Measurements from ENCODE around the gene SAMD4A. TPM values are rescaled to one million over a fixed set of nuclear protein-coding genes. Genes with fewer than 3 reads are reported as not detected.

The SAMD4A gene
- total RNA-seq, 2 experiments from 2014 or later = 1.0 to 1.2 TPM

DNA sequence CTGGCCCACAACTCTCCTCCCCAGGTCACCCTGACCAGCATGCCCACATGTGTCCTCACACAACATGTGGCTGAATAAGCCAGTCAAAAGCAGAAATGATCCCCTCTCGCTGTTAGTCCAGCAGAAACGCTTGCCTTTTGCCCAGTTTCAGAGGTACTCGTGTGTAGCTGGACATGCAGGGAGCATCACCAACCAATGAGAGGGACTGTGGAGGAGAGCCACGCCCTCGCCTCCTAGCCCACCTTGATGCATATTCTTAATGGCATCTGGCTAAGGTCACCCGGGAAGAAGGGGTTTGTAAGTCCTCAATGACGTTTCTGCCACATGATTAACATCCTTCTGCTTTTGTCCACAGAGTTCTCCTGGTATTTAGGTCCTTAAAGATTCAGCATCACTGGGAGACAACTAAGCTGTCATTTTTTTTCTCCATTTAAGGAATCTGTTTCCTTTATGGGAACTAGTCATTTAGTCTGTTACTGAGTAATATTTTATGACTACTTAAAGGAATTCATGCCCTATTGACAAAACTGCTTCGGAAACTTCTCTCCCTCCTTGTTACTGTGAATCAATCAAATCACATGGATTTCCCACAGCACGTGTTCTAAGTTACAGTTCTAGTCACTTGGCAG, 201.7 kb downstream of the SAMD4A start:
- no peak for DNase-seq
- no peak overlapping the region for H3K27ac Mint-ChIP-seq
- POLR2A ChIA-PET = no interaction called here
- H3K4me3 Mint-ChIP-seq = no peak overlapping the region
- no peaks in the 10 kb centered on the region for H3K36me3 Mint-ChIP-seq (ENCODE audit: low read depth)
- CTCF ChIA-PET = interaction anchor here (2.0 kb wide), 1 partner anchor 204 kb away, joined by 5 read pairs; no protein-coding TSS in a partner anchor
- no peaks in the 10 kb centered on the region for H3K9me3 Mint-ChIP-seq
- H3K27me3 Mint-ChIP-seq = peaks cover 17% of the 10 kb centered on the region
- H3K4me1 Mint-ChIP-seq = peaks cover 17% of the 10 kb centered on the region

DNA sequence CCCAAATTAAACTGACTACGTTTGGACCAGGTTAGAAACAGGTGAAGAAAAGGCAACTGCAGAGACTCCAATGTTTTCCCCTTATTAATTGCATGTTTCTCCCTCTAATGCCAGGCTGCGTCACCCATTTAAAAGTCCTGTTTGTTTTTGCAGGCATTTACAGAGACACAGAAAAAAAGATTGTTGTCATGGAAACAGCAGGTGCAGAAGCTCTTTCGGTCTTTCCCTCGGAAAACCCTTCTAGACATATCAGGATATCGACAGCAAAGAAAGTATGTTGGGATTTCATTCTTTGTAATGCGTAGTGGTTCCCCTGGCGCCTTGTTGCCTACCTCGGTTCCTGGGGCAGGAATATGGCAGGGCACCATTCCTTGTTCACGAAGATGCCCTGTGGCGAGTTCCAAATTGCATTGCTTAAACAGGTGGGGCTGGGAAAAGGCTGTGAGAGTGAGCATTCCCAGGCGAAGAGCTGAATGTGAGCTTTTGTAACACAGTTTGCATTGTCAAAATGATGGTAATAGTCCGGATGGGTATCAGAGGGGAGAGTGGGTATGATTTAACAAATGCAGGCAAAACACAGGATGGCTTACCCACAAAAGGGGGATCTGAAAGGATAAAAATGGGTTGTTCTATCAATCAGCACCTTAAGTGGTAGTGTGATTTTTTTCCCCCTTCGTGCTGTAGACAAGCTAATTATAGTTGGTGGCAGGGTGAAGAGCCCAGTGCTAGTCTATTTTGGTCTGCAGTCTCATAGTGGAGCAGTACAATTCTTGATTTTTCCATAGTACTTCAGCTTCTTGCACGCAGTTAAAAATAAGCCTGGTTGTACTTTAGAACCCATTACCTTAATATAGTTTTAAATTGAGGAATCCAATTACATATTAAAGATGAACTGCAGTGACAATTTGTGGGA, 203.3 kb downstream of the SAMD4A start:
- ChIA-PET CTCF (no interaction called here), POLR2A (no interaction called here)
- Mint-ChIP-seq H3K27me3 (peaks cover 21% of the 10 kb centered on the region), H3K36me3 (ENCODE audit: low read depth) (no peaks in the 10 kb centered on the region), H3K4me3 (no peak overlapping the region), H3K9me3 (no peaks in the 10 kb centered on the region), H3K27ac (no peak overlapping the region), H3K4me1 (peaks cover 23% of the 10 kb centered on the region)
- no peak for DNase-seq

DNA sequence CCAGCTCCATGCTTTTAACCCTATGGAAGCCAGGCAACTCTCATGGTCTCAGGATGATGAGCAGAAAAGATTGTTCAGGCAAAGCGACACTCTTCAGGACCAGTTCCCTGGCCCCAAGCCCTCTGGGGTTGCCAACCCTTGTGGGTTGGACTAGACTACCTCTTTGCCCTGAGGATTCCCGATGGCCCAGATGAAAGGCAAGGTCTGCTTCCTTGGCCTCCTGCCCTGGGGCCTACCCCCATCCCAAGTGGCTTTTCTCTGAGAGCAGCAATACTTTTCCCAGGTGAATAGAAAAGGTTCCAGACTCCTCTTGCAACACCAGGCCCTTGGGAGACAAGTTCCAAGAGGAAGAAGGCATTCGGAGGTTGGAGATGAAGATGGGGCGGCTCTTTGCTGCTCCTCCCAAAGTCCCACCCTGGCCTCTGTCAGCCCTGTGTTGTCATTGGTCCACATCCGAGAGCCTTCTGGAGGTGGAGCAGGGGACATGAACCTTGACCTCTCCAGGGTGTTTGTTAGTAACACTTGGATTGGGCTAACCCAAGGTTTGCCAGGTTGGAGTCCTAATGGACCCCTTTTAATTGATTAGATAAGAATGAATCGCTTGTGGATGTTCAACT, 204.6 kb downstream of the SAMD4A start:
- Mint-ChIP-seq H3K4me3 (no peak overlapping the region), H3K9me3 (no peaks in the 10 kb centered on the region), H3K27ac (no peak overlapping the region), H3K36me3 (ENCODE audit: low read depth) (no peaks in the 10 kb centered on the region), H3K4me1 (peaks cover 28% of the 10 kb centered on the region), H3K27me3 (peaks cover 26% of the 10 kb centered on the region)
- ChIA-PET CTCF (interaction anchor here (0.5 to 6.4 kb wide), 2 partner anchors 71 to 207 kb away, joined by 3 to 238 read pairs; partner anchors contain the start of gene SAMD4A), POLR2A (no interaction called here)
- no peak for DNase-seq

DNA sequence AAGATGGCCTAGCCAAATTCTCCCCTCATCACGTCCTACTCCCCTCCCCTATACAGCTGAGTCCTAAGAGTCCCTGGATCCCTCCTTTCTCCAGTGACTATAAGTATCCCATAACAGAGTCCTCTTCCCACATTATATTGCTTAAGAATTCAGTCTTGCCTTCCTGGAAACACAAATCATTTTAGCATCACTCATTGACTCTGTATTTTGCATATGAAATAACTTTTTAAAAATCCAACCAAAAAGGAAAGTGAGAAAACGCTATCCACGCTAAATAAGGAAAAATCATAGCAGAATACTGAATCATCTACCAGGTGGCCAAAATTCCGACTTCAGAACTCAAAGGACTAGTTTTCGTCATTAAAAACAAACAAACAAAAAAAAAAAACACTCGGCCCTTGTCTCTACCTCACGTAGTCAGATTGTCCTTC, 205.5 kb downstream of the SAMD4A start:
- CTCF ChIA-PET = interaction anchor here (0.6 to 6.4 kb wide), 20 partner anchors 10 to 376 kb away, joined by 3 to 238 read pairs (median 4); partner anchors contain the start of genes CDKN3, CGRRF1, GCH1 and SAMD4A
- Mint-ChIP-seq H3K36me3 (ENCODE audit: low read depth) (no peaks in the 10 kb centered on the region), H3K9me3 (no peaks in the 10 kb centered on the region), H3K27me3 (peaks cover 34% of the 10 kb centered on the region), H3K27ac (peak overlapping the region; percentile 37), H3K4me3 (no peak overlapping the region), H3K4me1 (peaks cover 35% of the 10 kb centered on the region)
- POLR2A ChIA-PET = interaction anchor here (0.6 to 4.9 kb wide), 6 partner anchors 14 to 375 kb away, joined by 3 to 60 read pairs (median 4); partner anchors contain the start of genes CDKN3 and SAMD4A
- no peak for DNase-seq

DNA sequence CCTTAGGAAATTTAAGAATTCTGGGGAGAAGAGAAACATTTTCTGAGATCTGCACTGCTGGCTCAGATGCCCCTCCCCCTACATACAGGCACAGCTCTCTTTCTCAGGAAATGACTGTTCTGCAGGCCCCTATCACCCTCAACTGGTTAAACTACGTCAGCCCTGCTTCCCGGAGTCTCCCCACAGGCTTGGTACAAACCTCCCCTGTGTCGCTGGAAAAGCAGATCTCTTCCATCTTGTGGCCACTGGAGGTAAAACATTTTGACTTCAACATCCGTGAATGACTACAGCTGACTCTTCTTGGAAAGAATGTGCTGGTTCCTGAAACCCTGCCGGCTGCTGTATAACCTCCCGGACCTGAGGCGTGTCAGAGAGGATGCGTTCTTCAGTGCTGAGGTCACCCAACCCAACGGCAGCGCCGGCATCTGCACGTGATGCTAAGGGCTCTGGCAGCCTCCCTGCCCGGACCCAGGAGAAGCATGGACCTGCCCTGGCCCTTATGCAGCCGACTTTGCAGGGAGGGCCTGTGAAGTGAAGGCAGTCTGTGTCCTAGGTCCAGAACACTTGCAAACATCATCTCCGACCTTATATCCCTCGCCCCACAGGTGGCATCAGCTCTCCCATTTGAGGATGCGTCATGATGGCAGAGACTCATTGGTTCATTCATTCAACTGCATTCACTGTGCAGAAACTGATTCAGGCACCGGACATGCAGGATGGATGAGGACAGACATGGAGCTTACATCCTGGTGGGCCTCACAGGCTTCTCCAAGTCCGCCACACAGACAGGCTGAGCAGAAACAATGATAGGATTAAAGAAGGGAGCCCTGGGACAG, 206.5 kb downstream of the SAMD4A start:
- Mint-ChIP-seq H3K4me3 (peak overlapping the region; percentile 49), H3K27me3 (peaks cover 38% of the 10 kb centered on the region), H3K4me1 (peaks cover 37% of the 10 kb centered on the region), H3K9me3 (no peaks in the 10 kb centered on the region), H3K27ac (peak overlapping the region; percentile 67), H3K36me3 (ENCODE audit: low read depth) (no peaks in the 10 kb centered on the region)
- ChIA-PET POLR2A (interaction anchor here (0.6 to 4.9 kb wide), 8 partner anchors 15 to 376 kb away, joined by 3 to 60 read pairs (median 4); partner anchors contain the start of genes CDKN3 and SAMD4A), CTCF (interaction anchor here (0.6 to 6.4 kb wide), 47 partner anchors 9 to 377 kb away, joined by 3 to 238 read pairs (median 4); partner anchors contain the start of genes CDKN3, CGRRF1, GCH1 and SAMD4A)
- DNase-seq = peak; percentile 84

DNA sequence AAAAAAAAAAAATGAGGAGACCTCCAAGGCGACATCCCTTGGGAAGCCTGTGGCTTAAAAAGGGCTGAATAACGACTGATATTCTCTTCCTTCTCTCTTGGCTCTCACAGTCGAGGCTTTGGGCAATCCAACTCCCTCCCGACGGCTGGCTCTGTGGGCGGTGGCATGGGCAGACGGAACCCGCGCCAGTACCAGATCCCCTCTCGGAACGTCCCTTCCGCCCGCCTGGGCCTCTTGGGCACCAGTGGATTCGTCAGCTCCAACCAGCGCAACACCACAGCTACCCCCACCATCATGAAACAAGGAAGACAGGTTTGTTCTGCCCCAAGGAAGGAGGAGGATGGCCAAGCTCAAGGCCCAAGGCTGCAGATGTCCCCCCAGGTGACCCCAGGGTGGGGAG, 207.9 kb downstream of the SAMD4A start:
- H3K36me3 Mint-ChIP-seq (ENCODE audit: low read depth) = no peaks in the 10 kb centered on the region
- H3K27ac Mint-ChIP-seq = no peak overlapping the region
- H3K4me3 Mint-ChIP-seq = no peak overlapping the region
- no peaks in the 10 kb centered on the region for H3K9me3 Mint-ChIP-seq
- peaks cover 34% of the 10 kb centered on the region for H3K27me3 Mint-ChIP-seq
- ChIA-PET CTCF (interaction anchor here (0.6 to 6.4 kb wide), 33 partner anchors 8 to 731 kb away, joined by 3 to 238 read pairs (median 4); partner anchors contain the start of genes CDKN3, CGRRF1, GMFB and SAMD4A), POLR2A (interaction anchor here (1.1 to 4.9 kb wide), 2 partner anchors 33 to 209 kb away, joined by 4 to 60 read pairs; partner anchors contain the start of gene SAMD4A)
- H3K4me1 Mint-ChIP-seq = peaks cover 37% of the 10 kb centered on the region
- DNase-seq = no peak

DNA sequence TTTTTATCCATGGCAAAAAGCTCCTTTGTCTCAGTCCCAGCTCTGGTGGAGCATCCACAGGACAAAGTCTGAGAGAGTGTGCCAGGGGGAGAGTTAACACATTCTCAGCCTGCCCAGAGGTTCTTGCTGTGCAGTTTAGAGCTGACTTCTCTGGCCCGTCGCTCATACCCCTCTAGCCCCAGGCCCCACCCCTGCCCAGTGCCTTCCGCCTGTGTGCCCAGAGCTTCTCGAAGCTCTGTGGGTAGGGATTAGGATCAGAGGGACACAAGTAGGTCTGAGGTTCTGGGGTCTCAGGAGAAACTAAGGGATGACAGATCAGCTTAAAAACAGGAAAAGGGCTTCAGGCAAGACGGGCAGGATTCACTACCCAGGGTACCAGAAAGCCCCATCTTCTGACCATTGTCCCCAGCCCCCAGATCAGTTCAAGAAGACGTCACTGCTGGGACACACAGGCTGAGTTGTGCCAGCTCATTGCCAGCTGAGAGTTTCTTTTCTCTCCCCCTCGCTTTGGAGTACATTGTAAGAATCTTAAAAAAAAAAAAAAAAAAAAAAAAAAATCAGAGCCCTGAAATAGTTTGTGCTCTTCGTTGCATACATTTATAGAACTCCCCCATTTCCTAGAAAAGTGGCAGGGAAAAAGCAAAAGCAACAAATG, 208.7 kb downstream of the SAMD4A start:
- H3K9me3 Mint-ChIP-seq = no peaks in the 10 kb centered on the region
- H3K36me3 Mint-ChIP-seq (ENCODE audit: low read depth) = no peaks in the 10 kb centered on the region
- H3K27ac Mint-ChIP-seq = no peak overlapping the region
- CTCF ChIA-PET = interaction anchor here (0.6 to 6.4 kb wide), 8 partner anchors 27 to 1720 kb away, joined by 3 to 238 read pairs (median 4); partner anchors contain the start of genes CDKN3, CGRRF1 and SAMD4A
- peaks cover 34% of the 10 kb centered on the region for H3K27me3 Mint-ChIP-seq
- DNase-seq = no peak
- peaks cover 37% of the 10 kb centered on the region for H3K4me1 Mint-ChIP-seq
- POLR2A ChIA-PET = interaction anchor here (1.2 to 4.9 kb wide), 3 partner anchors 46 to 210 kb away, joined by 3 to 60 read pairs (median 4); partner anchors contain the start of gene SAMD4A
- H3K4me3 Mint-ChIP-seq = no peak overlapping the region

DNA sequence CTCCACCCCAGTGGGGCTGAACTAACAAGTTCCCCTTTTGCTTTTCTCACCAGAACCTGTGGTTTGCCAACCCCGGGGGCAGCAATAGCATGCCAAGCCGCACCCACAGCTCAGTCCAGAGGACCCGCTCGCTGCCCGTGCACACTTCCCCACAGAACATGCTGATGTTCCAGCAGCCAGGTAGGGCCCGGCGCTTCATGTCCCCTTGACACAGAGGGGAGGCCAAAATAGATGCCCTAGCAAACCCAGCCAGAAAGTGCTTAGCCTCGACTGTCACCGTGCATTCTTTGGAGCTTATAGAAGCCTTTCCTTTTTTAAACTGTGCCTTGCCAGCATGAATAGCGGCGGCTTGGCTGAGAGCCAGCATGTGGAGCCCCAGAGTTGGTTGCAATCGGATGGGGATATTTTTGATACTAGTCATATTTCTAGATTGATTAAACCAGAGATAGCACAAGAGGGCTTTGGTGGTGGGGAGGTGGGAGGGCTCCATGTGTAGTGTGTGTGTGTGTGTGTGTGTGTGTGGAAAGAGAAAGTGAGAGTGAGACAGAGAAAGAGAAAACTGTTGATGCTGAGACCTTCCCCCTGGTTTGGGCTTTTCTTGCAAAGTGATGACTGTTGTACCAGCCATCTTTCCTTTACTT, 209.6 kb downstream of the SAMD4A start:
- DNase-seq = peak; percentile 53
- Mint-ChIP-seq H3K27ac (no peak overlapping the region), H3K4me1 (peaks cover 37% of the 10 kb centered on the region)

DNA sequence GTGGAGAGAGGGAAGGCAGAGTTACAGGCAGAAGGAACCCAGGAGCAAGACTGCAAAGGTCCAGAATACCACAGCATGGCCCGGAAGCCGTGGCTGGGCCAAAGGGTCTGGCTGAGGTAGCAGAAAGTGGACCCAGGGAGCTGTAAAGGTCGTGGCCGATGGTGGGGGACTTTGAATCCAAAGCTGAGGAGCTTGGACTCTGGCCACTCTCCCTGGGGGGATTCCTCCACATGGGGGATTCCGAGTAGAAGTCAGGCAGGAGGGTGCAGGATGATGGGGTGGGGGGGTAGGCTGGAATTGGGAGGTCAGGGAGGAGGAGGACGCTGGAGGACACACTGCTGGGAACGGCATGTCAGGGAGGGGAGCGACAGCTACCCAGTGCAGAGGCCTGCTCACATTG, 210.5 kb downstream of the SAMD4A start:
- Mint-ChIP-seq H3K36me3 (ENCODE audit: low read depth) (no peaks in the 10 kb centered on the region), H3K4me1 (peaks cover 34% of the 10 kb centered on the region), H3K9me3 (no peaks in the 10 kb centered on the region), H3K4me3 (no peak overlapping the region), H3K27ac (no peak overlapping the region), H3K27me3 (peaks cover 42% of the 10 kb centered on the region)
- no peak for DNase-seq
- ChIA-PET POLR2A (no interaction called here), CTCF (interaction anchor here (1.0 to 6.4 kb wide), 2 partner anchors 213 to 268 kb away, joined by 3 to 238 read pairs; partner anchors contain the start of genes CGRRF1 and SAMD4A)

More for the DNA sequence above, 209.6 kb downstream of the SAMD4A start:
- POLR2A ChIA-PET = interaction anchor here (1.2 to 4.9 kb wide), 3 partner anchors 47 to 211 kb away, joined by 3 to 60 read pairs (median 4); partner anchors contain the start of gene SAMD4A
- H3K9me3 Mint-ChIP-seq = no peaks in the 10 kb centered on the region
- CTCF ChIA-PET = interaction anchor here (0.8 to 6.4 kb wide), 2 partner anchors 29 to 212 kb away, joined by 3 to 238 read pairs; partner anchors contain the start of gene SAMD4A
- no peaks in the 10 kb centered on the region for H3K36me3 Mint-ChIP-seq (ENCODE audit: low read depth)
- H3K27me3 Mint-ChIP-seq = peaks cover 41% of the 10 kb centered on the region
- H3K4me3 Mint-ChIP-seq = no peak overlapping the region

DNA sequence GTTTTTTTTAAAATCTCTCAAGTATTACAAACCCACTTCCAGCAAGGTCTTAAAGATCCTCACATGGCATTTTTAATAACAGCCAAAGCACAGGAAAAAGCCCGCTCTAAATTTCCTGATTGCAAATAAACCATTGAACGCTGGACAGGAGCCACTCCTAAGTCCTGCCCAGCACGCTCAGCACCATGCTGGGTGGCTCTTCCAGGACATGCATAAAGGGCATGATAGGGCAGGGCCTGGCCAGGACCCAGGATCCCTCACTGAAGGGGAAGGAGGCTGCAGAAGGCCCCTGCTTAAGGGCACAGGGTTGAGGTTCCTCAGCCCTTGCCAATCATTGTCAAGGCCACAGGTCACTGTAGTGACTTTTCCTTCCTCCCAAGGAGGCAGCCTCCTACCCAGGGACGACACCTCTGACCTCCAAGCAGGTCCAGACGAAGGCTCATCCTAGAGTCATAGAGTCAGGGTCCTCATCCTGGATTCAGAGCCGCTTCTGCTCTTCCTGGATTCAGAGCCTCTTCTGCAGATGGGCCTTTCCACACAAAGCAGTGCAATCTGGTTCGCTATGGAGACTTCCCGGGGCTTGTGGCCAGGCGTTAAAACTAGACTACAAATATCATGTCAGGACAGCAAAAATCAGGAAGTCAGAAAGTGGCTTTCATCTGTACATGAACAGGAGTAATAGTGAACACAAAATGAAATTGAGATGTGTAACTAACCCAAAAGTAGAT, 211.9 kb downstream of the SAMD4A start:
- DNase-seq = no peak
- no peak overlapping the region for H3K4me3 Mint-ChIP-seq
- no peaks in the 10 kb centered on the region for H3K36me3 Mint-ChIP-seq (ENCODE audit: low read depth)
- peaks cover 24% of the 10 kb centered on the region for H3K4me1 Mint-ChIP-seq
- H3K27ac Mint-ChIP-seq = no peak overlapping the region
- ChIA-PET CTCF (no interaction called here), POLR2A (interaction anchor here (0.7 kb wide), 1 partner anchor 63 kb away, joined by 3 read pairs; no protein-coding TSS in a partner anchor)
- no peaks in the 10 kb centered on the region for H3K9me3 Mint-ChIP-seq
- H3K27me3 Mint-ChIP-seq = peaks cover 45% of the 10 kb centered on the region
